GM21447 (cell line): ENCODE measurements around the gene BCL10.
A peak's percentile ranks its signal among the peaks of the same experiment; 100 is the strongest.

Experiments
- ATAC-seq: cut with Tn5 transposase; IDR thresholded peaks from one replicate; pipeline ENCODE4 v1.9.1; 2021; ENCODE audit not compliant: unreplicated experiment

BCL10 gene

DNA sequence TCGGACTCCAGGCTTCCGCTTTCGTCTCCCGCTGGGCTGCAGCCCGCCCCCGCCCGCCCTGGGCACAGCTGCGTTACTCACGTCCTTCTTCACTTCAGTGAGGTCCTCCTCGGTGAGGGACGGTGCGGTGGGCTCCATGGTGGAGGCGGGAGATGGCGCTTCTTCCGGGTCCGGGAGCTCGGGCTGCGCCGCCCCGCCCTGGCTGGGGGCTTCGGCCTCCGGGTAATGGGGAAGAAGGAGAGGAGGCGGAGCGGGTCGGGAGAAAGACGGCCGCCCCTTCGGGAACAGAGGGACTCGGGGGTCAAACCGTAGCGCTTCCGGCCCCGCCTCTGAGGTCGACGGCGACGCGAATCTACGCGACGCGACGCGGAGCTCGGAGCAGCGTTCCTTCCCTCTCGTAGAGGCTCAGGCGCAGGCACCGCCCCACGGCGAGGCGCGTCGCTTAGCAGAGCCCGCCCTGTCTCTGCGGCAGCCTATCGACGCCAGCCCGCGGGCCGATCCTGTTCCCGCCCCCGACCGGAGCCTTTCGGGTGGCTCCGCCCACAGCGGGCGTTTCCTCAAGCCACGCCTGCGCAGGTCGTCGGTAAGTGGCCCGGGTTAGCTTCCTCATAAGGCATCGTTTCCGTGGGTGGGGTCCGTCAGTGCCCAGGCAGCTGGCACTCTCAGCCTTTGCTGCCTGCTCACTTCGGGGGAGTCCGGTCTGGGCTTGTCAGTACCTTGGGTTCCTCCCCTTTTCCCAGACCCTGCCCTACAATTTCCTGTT is at the start of gene BCL10:
Gene BCL10 (minus strand): TSS at position 418 of the 763 bp plus-strand sequence. CDS start 280 bp downstream, at position 138.
- ATAC-seq: peak; percentile 92

DNA sequence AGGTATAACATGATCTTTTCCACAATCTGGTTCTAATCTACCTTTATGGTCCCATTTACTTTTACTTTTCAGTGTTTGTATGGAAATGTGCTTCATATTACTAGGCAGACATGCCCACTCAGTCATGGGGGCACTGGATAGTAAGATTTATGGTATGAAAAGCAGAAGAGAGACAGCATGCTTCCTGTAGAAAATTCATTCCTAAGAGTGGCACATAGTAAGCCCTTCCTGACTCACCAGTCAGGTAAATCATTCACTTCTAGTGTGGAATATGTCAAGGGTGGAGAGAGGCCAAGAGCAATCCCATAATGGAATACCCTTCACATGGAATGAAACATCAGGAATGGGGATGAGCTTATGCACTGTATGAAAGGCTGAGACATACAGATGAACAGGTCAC is 49.5 kb upstream of the BCL10 start:
- ATAC-seq: no peak

DNA sequence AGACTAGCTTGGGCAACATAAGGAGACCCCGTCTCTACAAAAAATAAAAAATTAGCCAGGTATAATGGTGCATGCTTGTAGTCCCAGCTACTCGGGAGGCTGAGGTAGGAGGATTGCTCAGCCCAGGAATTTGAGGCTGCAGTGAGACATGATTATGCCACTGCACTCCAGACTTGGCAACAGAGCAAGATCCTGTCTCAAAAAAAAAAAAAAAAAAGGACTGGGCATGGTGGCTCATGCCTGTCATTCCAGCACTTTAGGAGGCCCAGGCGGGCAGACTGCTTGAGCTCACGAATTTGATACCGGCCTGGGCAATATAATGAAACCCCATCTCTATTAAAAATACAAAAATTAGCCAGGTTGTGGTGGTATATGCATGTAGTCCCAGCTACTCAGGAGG is 47.3 kb upstream of the BCL10 start:
- no peak for ATAC-seq

DNA sequence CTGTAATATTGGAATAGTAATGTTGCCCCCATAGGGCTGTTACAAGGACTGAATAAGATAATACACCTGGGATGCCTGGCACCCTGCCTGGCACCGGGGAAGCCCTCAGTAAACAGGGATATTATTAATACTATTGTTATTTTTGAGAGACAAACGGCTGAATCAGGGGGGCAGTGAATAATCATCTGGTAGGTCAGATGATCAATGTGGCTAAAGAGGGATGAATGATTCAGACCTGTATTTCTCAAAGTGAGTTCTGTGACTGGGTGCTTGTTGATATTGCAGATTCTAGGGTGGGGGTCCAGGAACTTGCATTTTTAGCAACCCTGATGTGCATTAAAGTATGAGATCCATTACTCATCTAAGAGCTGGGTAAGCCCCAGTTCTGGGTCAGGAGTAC is 46.2 kb upstream of the BCL10 start:
- ATAC-seq: no peak

DNA sequence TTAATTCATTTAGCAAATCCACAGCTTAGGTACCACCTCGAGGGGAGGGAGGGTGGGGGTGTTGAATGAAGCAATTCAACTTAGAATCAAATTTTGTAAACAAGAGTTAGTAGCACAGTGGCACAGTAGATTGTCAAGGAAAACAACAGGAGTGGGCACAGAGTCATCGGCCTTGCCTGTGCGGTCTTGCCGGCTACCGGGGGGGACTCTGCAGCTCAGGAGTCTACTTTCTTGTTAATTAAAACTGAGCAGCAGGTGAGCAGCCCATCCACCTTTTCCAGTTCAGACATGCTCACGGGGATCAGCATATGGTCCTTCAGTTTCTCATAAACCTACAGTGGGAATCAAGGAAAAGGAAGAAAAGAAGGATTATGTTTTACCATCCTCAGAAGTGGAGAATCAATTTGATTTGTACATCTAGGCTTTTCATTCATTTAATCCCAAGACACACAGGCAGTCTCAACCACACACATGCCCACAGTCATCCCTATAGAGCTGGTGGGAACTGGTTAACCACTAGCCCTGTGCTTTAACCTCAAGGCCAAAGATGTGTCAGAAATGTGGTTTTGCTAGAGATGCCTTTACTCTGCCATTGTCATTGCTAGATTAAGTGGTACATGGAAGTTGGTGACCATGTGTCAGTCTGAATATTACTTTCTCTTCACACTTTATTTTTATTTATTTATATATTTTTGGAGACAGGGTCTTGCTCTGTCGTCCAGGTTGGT is 45.0 kb upstream of the BCL10 start:
- ATAC-seq: peak; percentile 49

DNA sequence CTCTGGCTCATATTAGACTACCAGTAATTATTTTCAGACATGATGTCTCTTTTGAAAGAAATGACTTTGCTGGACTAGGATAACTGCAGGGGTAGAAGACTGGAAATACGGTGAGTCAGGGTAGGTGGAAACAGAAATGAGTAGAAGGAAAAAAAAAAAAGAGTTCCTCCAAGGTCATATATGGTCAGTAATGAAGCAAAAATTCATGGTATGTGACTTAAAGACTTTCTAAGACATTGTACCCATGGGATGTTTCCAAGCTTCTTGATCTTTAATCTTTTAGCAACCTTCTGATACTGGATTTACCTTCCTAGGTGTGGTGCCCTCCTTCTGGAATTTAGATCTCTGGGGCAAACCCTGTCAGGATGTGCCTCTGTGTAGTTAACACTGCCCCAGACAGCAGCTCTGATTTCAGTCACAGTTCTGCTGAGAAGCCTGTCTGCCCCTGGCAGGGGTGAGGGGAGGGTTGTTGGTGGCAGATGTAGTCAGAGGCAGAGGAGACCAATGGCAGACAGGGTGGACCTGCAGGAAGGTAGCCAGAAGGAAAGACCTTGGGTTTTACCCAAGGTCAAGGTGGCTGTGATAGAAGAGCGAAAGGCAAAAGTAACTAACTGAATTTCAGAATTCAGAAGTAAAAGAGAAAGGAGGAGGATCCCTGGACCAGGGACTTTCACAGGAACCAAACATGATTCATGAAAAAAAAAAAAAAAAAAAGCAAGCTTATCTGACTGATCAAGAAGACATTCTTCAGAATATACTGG is 44.1 kb upstream of the BCL10 start:
- no peak for ATAC-seq

DNA sequence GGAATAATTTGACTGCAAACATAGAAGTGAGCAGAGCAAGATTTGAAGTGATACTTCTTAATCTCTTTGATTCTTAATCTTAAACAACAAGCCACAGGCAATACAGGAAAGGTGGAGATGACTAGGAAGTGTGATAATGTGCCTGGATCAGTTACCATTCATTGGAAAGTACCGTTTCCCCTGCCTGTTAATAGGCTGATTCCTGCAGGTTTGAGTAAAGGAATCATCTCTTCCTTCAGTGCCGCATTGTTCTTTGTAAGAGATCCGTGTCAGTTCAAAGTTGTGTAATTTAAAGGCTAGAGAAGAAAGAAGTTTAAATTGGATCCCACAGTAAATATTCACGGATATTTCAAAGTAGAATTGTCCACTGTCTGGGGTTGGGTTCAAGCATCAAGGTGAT is 43.5 kb upstream of the BCL10 start:
- ATAC-seq: no peak

DNA sequence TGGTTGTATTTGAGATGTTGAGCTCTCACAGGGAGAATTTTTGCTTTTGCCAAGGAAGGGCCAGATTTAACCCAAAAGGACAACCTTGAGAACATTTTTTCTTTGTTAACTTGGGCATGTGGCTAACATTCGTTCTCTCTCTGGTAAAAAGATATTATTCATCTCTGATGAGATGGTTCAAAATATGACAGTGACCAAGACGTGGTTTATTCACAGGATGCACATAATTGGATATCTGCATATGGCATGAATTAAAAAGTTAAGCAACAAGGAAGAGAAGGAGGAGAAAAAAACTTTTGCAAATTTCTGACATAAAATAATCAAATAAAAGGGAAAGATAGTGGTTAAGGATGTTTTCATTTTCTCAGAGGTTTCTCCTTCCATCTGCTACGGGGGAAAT is 43.1 kb upstream of the BCL10 start:
- no peak for ATAC-seq

DNA sequence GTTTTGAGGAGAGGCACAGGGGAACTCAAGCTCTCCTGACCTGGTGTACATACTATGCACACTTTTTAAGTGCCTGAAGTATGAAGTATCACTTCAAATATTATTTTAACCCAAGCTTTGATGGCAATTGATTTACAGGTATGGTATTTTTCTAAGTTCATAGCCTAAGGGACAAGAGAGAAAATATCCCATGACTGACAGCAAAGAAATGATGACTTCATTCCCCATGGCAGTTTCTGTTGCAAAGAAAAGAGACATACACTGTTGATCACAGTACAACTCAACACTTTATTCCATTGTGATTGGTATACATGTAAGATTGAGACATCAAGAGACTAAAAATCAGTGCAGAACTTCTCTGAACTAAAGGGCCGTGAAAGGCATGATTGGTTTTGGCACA is 41.8 kb upstream of the BCL10 start:
- ATAC-seq: no peak

DNA sequence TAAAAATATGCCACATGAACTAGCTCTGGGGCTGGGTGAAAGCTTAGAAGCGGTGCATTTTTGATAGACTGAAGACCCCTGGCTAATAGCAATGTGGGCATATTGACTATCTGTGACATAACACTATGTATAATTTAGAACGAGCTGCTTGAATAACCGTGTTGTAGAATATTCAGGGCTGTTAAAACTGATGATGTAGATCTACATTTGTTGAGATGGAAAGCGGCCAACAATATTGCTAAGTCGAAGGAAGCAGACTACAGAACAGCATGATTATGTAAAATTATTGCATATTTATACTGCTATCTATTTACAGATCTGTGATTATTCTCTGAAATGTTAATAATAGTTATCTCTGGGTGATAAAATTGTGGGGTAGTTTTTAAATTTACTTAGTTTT is 41.1 kb upstream of the BCL10 start:
- no peak for ATAC-seq

DNA sequence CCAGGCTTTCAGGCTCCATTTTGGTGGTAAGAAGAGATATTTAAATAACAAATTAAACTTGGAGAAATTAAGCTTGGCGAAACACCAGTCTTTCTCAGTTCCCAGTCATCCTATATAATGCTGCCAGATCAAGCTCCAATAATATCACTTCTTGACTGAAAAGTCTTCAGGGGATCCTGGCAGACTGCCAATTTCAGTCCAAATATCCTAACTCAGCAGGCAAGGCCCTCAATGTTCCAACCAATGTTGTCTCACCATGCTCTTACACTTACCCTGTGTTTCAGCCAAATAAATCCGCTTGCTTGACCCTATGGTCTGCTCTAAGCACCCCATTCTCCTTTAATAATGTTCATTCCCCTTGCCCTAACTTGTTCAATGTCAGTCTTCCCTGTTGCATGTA is 39.9 kb upstream of the BCL10 start:
- no peak for ATAC-seq

DNA sequence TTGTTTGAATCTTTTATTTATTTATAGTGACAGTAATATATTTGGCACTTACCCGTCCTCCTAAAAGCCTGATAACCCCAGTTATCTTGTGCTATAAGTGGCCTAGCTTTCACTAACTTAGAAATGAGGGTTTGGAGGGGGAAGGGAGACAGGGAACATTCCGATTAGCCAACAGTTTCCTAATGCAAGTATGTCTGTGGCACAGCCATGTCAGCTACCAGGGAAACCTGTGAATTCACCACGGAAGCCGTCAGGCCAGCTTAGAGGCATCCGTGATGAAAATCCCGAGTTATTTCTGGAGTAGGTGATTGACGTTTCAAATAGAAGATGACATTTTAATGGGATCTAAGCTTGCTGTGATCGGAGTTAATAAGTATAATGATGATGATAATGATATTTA is 39.4 kb upstream of the BCL10 start:
- ATAC-seq: no peak

DNA sequence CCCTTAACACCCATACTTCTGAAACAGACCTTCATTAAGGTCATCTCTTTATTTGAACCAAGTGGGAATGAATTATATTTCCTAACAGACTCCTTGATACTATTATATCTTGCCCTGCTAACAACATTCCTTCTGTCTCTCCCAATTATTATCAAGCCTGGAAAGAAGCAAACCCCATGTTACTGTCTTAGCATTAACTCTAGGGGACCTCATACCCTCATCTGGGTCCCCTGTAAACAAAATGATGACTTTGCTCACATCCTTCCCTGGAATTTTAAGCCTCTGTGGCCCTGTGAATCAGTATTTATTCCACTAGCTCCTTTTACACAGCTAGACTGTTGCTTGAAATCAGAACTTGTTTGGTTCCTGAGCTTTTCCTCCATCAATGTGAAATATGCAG is 38.3 kb upstream of the BCL10 start:
- no peak for ATAC-seq

DNA sequence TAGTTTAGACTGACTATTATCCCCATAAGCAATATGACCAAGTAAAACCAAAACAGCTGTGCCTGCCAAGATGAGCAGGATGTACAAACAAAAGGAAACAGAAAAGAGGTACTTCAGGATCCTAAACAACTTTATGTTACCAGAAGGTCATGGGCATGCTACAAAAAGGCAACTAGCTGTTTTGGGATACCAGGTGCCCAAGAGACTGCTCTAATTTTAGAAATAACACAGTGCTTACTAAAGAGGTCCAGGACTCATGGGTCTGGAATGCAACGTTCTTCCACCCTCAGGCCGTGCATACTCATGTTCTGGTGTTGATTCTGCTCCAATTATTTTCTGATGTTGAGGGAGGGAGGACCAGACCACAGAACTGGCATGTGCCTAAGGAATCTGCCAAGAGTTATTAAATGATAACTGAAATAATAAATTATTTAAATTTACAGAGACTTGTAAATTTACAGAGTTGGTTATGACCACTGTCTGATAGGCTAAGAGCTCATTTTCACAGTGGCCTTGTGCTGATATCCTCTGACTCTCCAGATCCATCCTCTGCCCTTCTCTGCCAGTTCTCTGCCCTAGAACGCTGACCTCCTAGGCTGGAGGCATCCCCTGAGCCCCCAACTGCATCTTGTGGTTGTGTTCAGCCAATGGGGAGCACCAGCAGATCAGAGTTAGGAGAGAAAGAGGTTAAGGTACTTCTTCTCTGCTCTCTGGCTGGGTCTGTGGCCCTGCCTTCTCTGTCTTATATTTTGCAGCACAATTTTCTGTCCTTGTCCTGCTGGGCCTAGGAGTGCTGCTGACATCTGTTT is 37.7 kb upstream of the BCL10 start:
- no peak for ATAC-seq

DNA sequence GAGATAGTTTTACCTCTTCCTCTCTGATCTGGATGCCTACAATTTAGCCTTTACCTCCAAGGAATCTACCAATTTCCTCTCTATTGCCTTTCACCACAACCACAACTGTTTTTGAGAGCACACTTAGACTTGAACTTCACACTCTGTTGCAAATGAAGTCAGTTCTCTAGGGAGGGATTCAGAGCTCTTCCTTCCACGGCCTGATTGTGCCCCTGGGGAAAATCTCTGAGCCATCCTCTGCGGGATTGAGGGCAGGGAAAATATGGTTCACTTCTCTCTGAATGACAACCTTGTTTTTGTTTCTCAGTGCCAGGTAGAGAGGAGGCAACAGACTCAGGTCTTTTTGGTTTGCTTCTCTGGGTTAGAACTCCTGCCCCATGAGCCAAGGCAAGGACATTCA is 35.4 kb upstream of the BCL10 start:
- no peak for ATAC-seq

DNA sequence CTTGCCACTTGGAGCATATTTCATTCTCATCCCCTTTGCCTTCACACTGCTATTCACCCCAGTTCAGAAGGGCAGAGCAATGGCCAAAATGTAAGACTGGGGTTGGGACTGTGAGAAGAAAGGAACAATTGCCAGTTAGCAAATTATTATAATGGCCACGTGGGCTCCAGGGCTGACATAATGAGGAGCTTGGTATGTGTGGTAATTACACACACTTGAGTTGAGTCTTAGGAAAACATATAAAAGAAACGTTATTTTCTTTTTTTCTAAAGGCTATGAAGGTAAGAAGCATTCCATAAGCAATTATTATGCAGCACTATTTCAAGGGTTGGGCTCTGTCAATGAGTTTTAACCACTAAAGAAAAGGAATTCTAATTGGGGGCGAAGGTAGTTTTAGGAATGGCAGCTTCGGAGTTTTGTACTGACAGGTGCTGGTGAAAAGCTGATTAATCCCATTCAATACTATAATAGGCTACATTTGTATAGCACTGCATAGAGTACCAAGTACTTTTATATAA is 32.5 kb upstream of the BCL10 start:
- no peak for ATAC-seq

DNA sequence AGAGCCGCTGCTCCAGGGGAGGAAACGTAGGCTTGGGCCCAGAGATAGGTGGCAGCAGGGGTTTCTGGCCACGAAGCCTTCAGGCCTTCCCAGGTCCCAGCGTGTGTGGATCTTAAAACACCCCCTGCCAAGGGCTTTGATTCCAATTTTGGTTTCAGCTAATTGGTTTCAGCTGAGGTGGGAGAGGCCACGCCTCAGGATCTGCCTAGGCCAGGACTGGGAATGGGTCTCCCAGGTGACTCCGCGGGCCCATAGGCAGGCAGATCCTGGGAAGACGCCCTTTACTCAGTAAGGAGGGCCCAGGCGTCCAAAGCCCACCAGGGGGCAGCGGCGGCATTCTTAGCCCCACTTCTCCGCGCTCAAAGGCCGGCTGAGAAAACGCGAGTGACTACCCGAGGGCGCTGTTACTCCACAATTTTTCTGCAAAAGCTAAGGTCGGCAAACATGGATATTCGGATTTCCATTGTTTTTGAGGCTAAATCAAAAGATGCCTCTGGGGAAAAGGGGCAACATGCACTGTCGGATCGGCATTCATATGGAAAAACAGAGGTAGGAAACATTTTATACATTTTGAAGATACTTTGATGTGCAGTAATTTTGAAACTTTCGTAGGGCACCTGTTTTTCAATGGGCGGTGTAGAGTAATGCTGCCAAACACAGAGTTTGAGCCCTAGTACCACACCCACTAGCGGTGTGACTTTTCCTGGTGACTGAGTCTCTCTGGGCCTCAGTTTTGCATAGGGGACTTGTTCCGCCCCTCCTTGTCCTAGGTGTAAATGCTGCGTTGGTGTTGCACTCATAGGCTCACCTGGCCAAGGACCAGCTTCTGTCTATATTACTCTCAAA is 31.8 kb upstream of the BCL10 start:
- peak; percentile 90 for ATAC-seq

DNA sequence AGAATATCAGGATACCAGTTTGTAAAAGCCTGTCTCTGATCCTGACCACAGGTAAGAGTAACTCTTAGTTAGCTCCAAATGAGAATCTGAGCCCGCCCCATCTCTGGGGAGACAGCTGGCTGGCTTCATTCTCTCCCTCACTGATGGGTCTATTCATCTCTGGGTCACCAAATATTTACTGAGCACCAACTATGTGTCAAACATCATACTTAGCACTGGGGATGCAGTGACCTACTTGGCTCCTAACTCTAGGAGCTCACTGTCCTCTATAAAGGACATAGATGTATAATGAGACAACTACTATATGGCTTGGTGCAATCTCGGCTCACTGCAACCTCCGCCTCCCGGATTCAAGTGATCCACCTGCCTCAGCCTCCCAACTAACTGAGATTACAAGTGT is 29.8 kb upstream of the BCL10 start:
- no peak for ATAC-seq

DNA sequence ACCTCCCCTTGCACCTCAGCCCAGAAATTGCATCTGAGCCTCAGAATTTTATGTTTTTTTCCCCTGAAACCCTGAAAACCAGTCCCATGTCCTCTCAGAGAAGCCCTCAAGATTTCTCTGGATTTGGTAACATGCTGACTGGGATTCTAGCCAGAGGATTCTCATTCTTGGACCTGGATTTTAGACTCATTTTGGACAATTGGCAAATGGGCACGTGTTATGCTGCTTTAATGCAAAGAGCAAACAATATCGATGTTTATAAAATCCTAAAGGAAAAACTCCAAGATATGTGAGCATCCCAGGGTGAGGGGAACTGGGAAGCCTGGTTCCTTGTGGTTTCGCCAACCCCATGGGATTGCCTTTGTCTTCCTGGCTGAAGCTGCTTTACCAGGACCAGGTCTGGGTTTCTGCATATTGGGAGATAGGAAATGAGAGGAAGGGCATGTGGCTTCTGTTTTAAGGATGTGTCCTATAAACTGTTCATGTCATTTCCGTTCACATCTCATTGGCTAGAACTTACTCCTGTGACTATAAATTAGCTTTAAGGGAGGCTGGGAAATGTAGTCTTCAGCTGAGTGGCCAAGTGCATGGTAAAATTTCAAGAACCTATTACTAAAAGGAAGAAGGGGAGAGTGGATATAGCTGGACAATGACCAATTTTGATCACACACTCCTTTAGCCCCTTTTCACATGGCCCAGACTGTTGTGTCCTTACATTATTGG is 27.2 kb upstream of the BCL10 start:
- no peak for ATAC-seq
